ENCODE measurements around the gene GH1. TPM values are rescaled to one million over a fixed set of nuclear protein-coding genes. Genes with fewer than 3 reads are reported as not detected.

GH1 gene
- total RNA-seq, 2 donors from 2014 or later = not detected

DNA sequence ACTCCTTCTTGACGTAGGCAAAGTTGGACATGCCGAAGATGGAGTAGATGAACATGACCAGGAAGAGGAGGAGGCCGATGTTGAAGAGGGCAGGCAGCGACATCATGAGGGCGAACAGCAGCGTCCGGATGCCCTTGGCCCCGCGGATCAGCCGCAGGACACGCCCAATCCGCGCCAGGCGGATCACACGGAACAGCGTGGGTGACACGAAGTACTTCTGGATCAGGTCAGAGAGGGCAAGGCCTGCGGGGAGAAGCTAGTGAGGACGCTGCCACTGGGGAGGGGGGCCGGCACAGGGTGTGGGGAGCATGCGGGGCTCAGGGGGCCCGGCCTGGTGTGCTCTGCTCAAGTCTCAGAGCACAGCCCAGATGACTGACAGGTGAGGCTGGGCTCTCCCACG lies 23.1 kb upstream of the GH1 start:
- H3K36me3 Mint-ChIP-seq (ENCODE audit: low read depth) = no peaks in the 10 kb centered on the region
- Histone ChIP-seq H3K27me3 (ENCODE audit: control insufficient read depth, insufficient read depth, low read length, poor library complexity, severe bottlenecking) (no peaks in the 10 kb centered on the region), H3K36me3 (ENCODE audit: control insufficient read depth, insufficient read depth, low read length) (no peaks in the 10 kb centered on the region), H3K4me1 (ENCODE audit: control insufficient read depth, insufficient read depth, low read length) (no peaks in the 10 kb centered on the region), H3K9ac (ENCODE audit: extremely low read depth, low read length, poor library complexity, severe bottlenecking) (no peak overlapping the region), H3K9me3 (ENCODE audit: control insufficient read depth, low read length) (no peaks in the 10 kb centered on the region), H3K27ac (ENCODE audit: low read depth, low read length) (no peak overlapping the region), H3K4me3 (ENCODE audit: low read length) (no peak overlapping the region)
- H3K9me3 Mint-ChIP-seq = no peaks in the 10 kb centered on the region
- no peak overlapping the region for H3K27ac Mint-ChIP-seq
- H3K4me1 Mint-ChIP-seq = no peaks in the 10 kb centered on the region
- TF ChIP-seq, protein P1, sequence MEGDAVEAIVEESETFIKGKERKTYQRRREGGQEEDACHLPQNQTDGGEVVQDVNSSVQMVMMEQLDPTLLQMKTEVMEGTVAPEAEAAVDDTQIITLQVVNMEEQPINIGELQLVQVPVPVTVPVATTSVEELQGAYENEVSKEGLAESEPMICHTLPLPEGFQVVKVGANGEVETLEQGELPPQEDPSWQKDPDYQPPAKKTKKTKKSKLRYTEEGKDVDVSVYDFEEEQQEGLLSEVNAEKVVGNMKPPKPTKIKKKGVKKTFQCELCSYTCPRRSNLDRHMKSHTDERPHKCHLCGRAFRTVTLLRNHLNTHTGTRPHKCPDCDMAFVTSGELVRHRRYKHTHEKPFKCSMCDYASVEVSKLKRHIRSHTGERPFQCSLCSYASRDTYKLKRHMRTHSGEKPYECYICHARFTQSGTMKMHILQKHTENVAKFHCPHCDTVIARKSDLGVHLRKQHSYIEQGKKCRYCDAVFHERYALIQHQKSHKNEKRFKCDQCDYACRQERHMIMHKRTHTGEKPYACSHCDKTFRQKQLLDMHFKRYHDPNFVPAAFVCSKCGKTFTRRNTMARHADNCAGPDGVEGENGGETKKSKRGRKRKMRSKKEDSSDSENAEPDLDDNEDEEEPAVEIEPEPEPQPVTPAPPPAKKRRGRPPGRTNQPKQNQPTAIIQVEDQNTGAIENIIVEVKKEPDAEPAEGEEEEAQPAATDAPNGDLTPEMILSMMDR (conservative IDR thresholded peaks at IDR 0.05) = no peak
- 95% methylated on average over 13 to 23 of the region's 23 CpGs for WGBS, 2 experiments (ENCODE audit: insufficient coverage in 1 of 2, insufficient read length in 1 of 2)
- H3K4me3 Mint-ChIP-seq = no peak overlapping the region
- DNase-seq = no peak
- H3K27me3 Mint-ChIP-seq (ENCODE audit: insufficient read depth) = peaks cover 2% of the 10 kb centered on the region

DNA sequence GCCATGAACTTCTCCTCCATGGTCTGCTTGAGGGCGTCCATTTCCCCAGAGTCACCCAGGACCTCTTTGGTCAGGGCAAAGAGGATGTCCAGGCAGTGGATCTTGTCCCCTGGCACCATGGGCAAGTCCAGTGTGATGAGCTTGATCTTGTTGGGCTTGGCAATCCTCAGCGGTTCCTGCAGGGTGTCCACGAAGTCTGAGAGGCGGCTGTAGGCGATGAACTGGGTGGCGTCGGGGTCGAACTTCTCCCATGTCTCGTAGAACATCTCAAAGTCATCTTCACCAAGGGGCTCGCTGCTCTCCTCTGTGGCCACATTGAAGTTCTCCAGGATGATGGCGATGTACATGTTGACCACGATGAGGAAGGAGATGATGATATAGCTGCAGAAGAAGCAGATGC lies 22.5 kb upstream of the GH1 start:
- Mint-ChIP-seq H3K27ac (no peak overlapping the region), H3K4me1 (no peaks in the 10 kb centered on the region), H3K27me3 (ENCODE audit: insufficient read depth) (peaks cover 2% of the 10 kb centered on the region), H3K36me3 (ENCODE audit: low read depth) (no peaks in the 10 kb centered on the region), H3K4me3 (no peak overlapping the region), H3K9me3 (no peaks in the 10 kb centered on the region)
- Histone ChIP-seq H3K27me3 (ENCODE audit: control insufficient read depth, insufficient read depth, low read length, poor library complexity, severe bottlenecking) (no peaks in the 10 kb centered on the region), H3K9me3 (ENCODE audit: control insufficient read depth, low read length) (no peaks in the 10 kb centered on the region), H3K9ac (ENCODE audit: extremely low read depth, low read length, poor library complexity, severe bottlenecking) (no peak overlapping the region), H3K27ac (ENCODE audit: low read depth, low read length) (no peak overlapping the region), H3K4me1 (ENCODE audit: control insufficient read depth, insufficient read depth, low read length) (no peaks in the 10 kb centered on the region), H3K36me3 (ENCODE audit: control insufficient read depth, insufficient read depth, low read length) (no peaks in the 10 kb centered on the region), H3K4me3 (ENCODE audit: low read length) (no peak overlapping the region)
- TF ChIP-seq, protein P1 (conservative IDR thresholded peaks at IDR 0.05) = no peak
- WGBS, 2 experiments (ENCODE audit: insufficient coverage in 1 of 2, insufficient read length in 1 of 2) = 95 to 98% methylated on average over 11 to 12 of the region's 12 CpGs
- DNase-seq = no peak

DNA sequence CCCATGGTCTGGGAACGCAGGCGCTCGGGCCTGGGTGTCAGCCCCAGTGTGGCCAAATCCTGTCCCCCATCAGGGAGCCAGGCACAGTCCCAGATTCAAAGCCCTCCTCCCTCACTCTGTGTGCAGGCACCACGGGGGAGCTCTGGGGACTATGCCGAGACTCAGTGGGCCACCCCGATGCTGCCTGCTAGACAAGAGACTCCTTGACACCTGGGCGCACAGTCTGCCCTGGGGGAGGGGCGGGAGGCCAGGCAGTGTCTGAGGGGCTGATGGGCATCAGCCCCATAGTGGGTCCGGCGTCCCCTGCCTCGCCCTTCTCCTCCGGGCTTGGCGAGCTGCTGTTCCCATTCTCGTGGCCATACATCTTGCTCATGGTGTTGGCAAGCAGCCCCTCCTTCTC lies 21.9 kb upstream of the GH1 start:
- DNase-seq = no peak
- Histone ChIP-seq H3K9me3 (ENCODE audit: control insufficient read depth, low read length) (no peaks in the 10 kb centered on the region), H3K27me3 (ENCODE audit: control insufficient read depth, insufficient read depth, low read length, poor library complexity, severe bottlenecking) (no peaks in the 10 kb centered on the region), H3K4me1 (ENCODE audit: control insufficient read depth, insufficient read depth, low read length) (no peaks in the 10 kb centered on the region), H3K27ac (ENCODE audit: low read depth, low read length) (no peak overlapping the region), H3K4me3 (ENCODE audit: low read length) (no peak overlapping the region), H3K9ac (ENCODE audit: extremely low read depth, low read length, poor library complexity, severe bottlenecking) (no peak overlapping the region), H3K36me3 (ENCODE audit: control insufficient read depth, insufficient read depth, low read length) (no peaks in the 10 kb centered on the region)
- WGBS, 2 experiments (ENCODE audit: insufficient coverage in 1 of 2, insufficient read length in 1 of 2) = 91 to 94% methylated on average over 10 to 14 of the region's 14 CpGs
- no peak overlapping the region for H3K4me3 Mint-ChIP-seq
- peaks cover 2% of the 10 kb centered on the region for H3K27me3 Mint-ChIP-seq (ENCODE audit: insufficient read depth)
- TF ChIP-seq, protein P1 (conservative IDR thresholded peaks at IDR 0.05) = no peak
- H3K36me3 Mint-ChIP-seq (ENCODE audit: low read depth) = no peaks in the 10 kb centered on the region
- no peak overlapping the region for H3K27ac Mint-ChIP-seq
- H3K9me3 Mint-ChIP-seq = no peaks in the 10 kb centered on the region
- no peaks in the 10 kb centered on the region for H3K4me1 Mint-ChIP-seq

Data from endodermal cell (in vitro differentiated cells).